ENCODE results near the gene SALL1. TPM values are rescaled to one million over a fixed set of nuclear protein-coding genes. Genes with fewer than 3 reads are reported as not detected.

The SALL1 gene
- polyA plus RNA-seq, 1 of the 3 experiments (the other 2 are of a cell fraction): 0.02 TPM

DNA sequence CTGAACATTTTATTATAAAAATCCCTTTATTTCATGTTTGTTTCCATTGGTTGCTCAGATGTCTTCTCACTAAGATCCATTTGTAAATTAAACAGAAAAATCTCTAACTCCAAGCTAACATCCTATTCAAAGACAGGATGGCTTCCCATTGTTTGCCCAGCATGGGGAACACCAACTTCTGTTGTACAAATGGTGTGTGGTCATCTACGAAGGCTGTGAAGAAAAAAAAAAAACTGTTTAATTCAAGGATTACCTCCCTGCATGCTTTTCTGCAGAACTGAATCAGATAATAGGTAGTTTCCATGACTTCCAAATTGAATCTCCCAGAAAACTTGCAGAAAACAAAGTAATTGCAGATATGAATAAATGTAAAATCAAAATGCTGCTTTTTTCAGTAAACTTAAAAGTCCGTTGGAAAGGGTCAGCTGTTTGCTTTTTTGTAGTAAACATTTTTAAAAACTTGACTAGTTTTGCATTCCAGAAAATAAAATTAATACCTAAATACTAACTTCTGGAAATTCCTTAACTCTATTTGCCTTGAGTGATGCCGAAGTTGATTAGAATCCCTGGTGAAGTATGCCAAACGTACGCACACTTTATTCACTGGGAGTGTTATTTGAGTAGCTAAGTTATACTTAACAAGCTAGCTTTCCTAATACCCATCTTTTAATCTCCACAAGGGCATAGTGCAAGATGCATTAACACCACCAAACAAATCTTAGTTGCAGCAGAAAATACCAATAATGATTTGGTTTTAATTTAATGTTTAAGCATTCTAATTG, 7.7 kb downstream of the SALL1 start:
- Histone ChIP-seq H3K9me2 (no peaks in the 10 kb centered on the region), H3K4me3 (ENCODE audit: low read depth in 2 of 2, low read length in 1 of 2) (no peak overlapping the region), H3K9me3 (no peaks in the 10 kb centered on the region), H4K20me1 (ENCODE audit: insufficient read depth) (no peaks in the 10 kb centered on the region), H3K79me2 (ENCODE audit: insufficient read depth) (no peaks in the 10 kb centered on the region), H3K9ac (no peak overlapping the region), H2AFZ (ENCODE audit: low read depth) (no peak overlapping the region), H3K27ac (ENCODE audit: low read depth in 2 of 2, low read length in 1 of 2) (no peak overlapping the region), H3K27me3 (ENCODE audit: insufficient read depth) (no peaks in the 10 kb centered on the region; the same call in 1 of the 2 replicates), H3K4me2 (no peak overlapping the region), H3F3A (replicated peaks; ENCODE audit: insufficient read depth) (no peaks in the 10 kb centered on the region), H3K4me1 (ENCODE audit: control insufficient read depth in 1 of 2, insufficient read depth in 2 of 2, low read depth in 1 of 2, low read length in 1 of 2) (no peaks in the 10 kb centered on the region; a peak in 1 of 4 replicates), H3K36me3 (replicated peaks in 1 of 2; ENCODE audit: control insufficient read depth in 1 of 2, insufficient read depth in 2 of 2, low read length in 1 of 2) (no peaks in the 10 kb centered on the region)
- 18% methylated on average over 5 of the region's 5 CpGs for WGBS (ENCODE audit: low lambda C conversion rate)
- no peak for DNase-seq
- POLR2A ChIA-PET: no interaction called here
- TF ChIP-seq JUND (IDR thresholded peaks at IDR 0.05) (no peak), EZH2phosphoT487 (IDR thresholded peaks at IDR 0.05; ENCODE audit: borderline replicate concordance, low read depth) (no peak), ELF1 (IDR thresholded peaks at IDR 0.05) (no peak), CHD2 (IDR thresholded peaks at IDR 0.05; ENCODE audit: low read length, partially characterized antibody) (no peak), NRF1 (IDR thresholded peaks at IDR 0.05; ENCODE audit: low read depth, low read length) (no peak), POLR2AphosphoS5 (IDR thresholded peaks at IDR 0.05; ENCODE audit: low read depth, low read length) (no peak), MEF2A (IDR thresholded peaks at IDR 0.05; ENCODE audit: borderline replicate concordance, low read depth) (no peak), GATA2 (CRISPR knock-in tag; IDR thresholded peaks at IDR 0.05) (no peak), RAD21 (IDR thresholded peaks at IDR 0.05; ENCODE audit: low read length) (no peak), TEAD4 (IDR thresholded peaks at IDR 0.05; ENCODE audit: borderline replicate concordance, insufficient read depth) (no peak), RCOR1 (IDR thresholded peaks at IDR 0.05; ENCODE audit: low read length) (no peak), FOSL2 (IDR thresholded peaks at IDR 0.05; ENCODE audit: borderline replicate concordance, low read depth) (no peak), CTCF (IDR thresholded peaks at IDR 0.05) (no peak)
- TF ChIP-seq, protein P1, sequence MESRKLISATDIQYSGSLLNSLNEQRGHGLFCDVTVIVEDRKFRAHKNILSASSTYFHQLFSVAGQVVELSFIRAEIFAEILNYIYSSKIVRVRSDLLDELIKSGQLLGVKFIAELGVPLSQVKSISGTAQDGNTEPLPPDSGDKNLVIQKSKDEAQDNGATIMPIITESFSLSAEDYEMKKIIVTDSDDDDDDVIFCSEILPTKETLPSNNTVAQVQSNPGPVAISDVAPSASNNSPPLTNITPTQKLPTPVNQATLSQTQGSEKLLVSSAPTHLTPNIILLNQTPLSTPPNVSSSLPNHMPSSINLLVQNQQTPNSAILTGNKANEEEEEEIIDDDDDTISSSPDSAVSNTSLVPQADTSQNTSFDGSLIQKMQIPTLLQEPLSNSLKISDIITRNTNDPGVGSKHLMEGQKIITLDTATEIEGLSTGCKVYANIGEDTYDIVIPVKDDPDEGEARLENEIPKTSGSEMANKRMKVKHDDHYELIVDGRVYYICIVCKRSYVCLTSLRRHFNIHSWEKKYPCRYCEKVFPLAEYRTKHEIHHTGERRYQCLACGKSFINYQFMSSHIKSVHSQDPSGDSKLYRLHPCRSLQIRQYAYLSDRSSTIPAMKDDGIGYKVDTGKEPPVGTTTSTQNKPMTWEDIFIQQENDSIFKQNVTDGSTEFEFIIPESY (IDR thresholded peaks at IDR 0.05; ENCODE audit: borderline replicate concordance, low read depth): no peak
- TF ChIP-seq, protein P2, sequence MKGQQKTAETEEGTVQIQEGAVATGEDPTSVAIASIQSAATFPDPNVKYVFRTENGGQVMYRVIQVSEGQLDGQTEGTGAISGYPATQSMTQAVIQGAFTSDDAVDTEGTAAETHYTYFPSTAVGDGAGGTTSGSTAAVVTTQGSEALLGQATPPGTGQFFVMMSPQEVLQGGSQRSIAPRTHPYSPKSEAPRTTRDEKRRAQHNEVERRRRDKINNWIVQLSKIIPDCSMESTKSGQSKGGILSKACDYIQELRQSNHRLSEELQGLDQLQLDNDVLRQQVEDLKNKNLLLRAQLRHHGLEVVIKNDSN (IDR thresholded peaks at IDR 0.05; ENCODE audit: borderline replicate concordance, low read depth): no peak
- TF ChIP-seq, protein P3, sequence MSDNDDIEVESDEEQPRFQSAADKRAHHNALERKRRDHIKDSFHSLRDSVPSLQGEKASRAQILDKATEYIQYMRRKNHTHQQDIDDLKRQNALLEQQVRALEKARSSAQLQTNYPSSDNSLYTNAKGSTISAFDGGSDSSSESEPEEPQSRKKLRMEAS (IDR thresholded peaks at IDR 0.05; ENCODE audit: low read depth): no peak
- CTCF ChIA-PET: interaction anchor here (1.2 to 1.4 kb wide), 2 partner anchors 17 to 616 kb away, joined by 3 read pairs; no protein-coding TSS in a partner anchor
